GM18498 (cell line): ENCODE data around the gene NUCB1.

Source experiments
- ATAC-seq: cut with Tn5 transposase; IDR thresholded peaks from one replicate; pipeline ENCODE4 v1.9.1; 2021; ENCODE audit warnings: mild to moderate bottlenecking, moderate library complexity; ENCODE audit not compliant: unreplicated experiment

NUCB1 gene

GRCh38 chr19:48959341-48960239 lies 59.5 kb downstream of the NUCB1 start:
- ATAC-seq, result no peak

- ATAC-seq, result no peak
Observed at GRCh38 chr19:48961051-48961649, 61.0 kb downstream of the NUCB1 start.

- ATAC-seq, result no peak
Observed at GRCh38 chr19:48961673-48962028, 61.5 kb downstream of the NUCB1 start.

GRCh38 chr19:48962029-48962848 lies 62.1 kb downstream of the NUCB1 start:
- ATAC-seq, result no peak

GRCh38 chr19:48962849-48963165 lies 62.7 kb downstream of the NUCB1 start:
- ATAC-seq, result no peak

GRCh38 chr19:48963371-48964204 lies 63.5 kb downstream of the NUCB1 start:
- no peak for ATAC-seq

- ATAC-seq, result no peak
Observed at GRCh38 chr19:48964205-48965039, 64.3 kb downstream of the NUCB1 start.

GRCh38 chr19:48965040-48965805 lies 65.1 kb downstream of the NUCB1 start, which contains the start of gene FTL:
FTL (plus strand) TSS chr19:48965309; CDS start chr19:48965508, 199 bp downstream.
- peak; percentile 58 for ATAC-seq

GRCh38 chr19:48965806-48966540 lies 65.9 kb downstream of the NUCB1 start:
- ATAC-seq, result peak; percentile 33

- no peak for ATAC-seq
Observed at GRCh38 chr19:48966541-48967345, 66.6 kb downstream of the NUCB1 start.

- no peak for ATAC-seq
Observed at GRCh38 chr19:48967346-48968178, 67.5 kb downstream of the NUCB1 start.

GRCh38 chr19:48968179-48968661 lies 68.1 kb downstream of the NUCB1 start:
- no peak for ATAC-seq

- ATAC-seq, result no peak
Observed at GRCh38 chr19:48968813-48969218, 68.7 kb downstream of the NUCB1 start.

- no peak for ATAC-seq
Observed at GRCh38 chr19:48969276-48970138, 69.4 kb downstream of the NUCB1 start.

GRCh38 chr19:48970139-48970766 lies 70.1 kb downstream of the NUCB1 start:
- ATAC-seq, result no peak
